GM06990 (cell line): Measurements from ENCODE around the gene NANP.
"Not testable (repeated sequence)": the region's sequence is repeated elsewhere in the genome, so short reads cannot be mapped to it uniquely, and the experiment has no call there.

Experiments
- DNase-seq: peaks from one replicate; pipeline ENCODE4 v3.0.0-alpha.2; 2011; ENCODE audit not compliant: insufficient read length; ENCODE audit errors: extremely low read depth
- H3K27me3 ChIP-seq: replicated peaks from 2 replicates; pipeline ENCODE4 v1.6.0; 2011; ENCODE audit warnings: low read length; ENCODE audit not compliant: control insufficient read depth, insufficient read depth
- H3K36me3 ChIP-seq: 2 replicates; pipeline ENCODE4 v1.5.1; 2011; ENCODE audit warnings: low read length; ENCODE audit not compliant: control insufficient read depth, insufficient read depth
- H3K4me3 ChIP-seq: replicated peaks from 2 replicates; pipeline ENCODE4 v1.5.1; 2011; ENCODE audit warnings: low read depth, mild to moderate bottlenecking, control low read depth, low read length
- TF ChIP-seq, protein P1 (sequence below): IDR thresholded peaks from 2 replicates; pipeline ENCODE4 v1.5.1; 2011; ENCODE audit warnings: low read length, control low read depth, mild to moderate bottlenecking, inconsistent platforms; ENCODE audit not compliant: insufficient read depth, poor library complexity, severe bottlenecking

Gene NANP

DNA sequence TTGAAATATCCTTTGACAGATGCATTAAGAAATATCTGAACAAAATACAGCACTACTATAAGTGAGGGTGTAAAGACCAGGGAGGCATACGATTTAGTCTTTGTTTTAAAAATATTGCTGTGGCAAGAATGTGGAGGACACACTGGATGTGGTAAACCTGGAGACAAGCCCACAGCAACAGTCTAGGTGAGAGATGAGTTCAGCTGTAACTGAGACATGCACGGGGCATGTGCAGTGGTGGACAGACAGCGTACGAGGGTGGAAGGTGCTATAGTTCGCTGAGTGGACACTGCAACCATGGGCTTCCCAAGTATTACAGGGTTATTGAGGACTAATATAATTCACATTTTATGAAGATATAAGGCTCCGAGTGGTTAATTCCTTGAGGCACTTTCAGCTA is 1.8 kb downstream of the NANP start:
- Histone ChIP-seq H3K36me3 (no peaks in the 10 kb centered on the region), H3K27me3 (no peaks in the 10 kb centered on the region), H3K4me3 (no peak overlapping the region)
- no peak for DNase-seq
- TF ChIP-seq, protein P1, sequence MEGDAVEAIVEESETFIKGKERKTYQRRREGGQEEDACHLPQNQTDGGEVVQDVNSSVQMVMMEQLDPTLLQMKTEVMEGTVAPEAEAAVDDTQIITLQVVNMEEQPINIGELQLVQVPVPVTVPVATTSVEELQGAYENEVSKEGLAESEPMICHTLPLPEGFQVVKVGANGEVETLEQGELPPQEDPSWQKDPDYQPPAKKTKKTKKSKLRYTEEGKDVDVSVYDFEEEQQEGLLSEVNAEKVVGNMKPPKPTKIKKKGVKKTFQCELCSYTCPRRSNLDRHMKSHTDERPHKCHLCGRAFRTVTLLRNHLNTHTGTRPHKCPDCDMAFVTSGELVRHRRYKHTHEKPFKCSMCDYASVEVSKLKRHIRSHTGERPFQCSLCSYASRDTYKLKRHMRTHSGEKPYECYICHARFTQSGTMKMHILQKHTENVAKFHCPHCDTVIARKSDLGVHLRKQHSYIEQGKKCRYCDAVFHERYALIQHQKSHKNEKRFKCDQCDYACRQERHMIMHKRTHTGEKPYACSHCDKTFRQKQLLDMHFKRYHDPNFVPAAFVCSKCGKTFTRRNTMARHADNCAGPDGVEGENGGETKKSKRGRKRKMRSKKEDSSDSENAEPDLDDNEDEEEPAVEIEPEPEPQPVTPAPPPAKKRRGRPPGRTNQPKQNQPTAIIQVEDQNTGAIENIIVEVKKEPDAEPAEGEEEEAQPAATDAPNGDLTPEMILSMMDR = no peak

- no peaks in the 10 kb centered on the region for H3K36me3 ChIP-seq
- TF ChIP-seq, protein P1 = no peak
- no peak overlapping the region for H3K4me3 ChIP-seq
Observed at GRCh38 chr20:25619514-25619913, 4.3 kb downstream of the NANP start.

DNA sequence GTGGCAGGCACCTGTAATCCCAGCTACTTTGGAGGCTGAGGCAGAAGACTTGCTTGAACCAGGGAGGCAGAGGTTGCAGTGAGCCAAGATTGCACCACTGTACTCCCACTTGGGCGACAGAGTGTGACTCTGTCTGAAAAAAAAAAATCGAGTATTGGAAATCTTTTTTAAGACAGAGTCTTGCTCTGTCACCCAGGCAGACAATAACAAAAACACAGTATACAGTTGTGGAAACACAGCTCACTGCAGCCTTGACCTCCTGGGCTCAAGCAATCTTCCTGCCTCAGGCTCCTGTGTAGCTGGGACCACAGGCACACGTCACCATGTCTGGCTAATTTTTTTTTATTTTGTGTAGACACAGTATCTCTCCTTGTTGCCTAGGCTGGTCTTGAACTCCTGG is 15.0 kb downstream of the NANP start:
- TF ChIP-seq, protein P1 = no peak
- H3K27me3 ChIP-seq = no peaks in the 10 kb centered on the region
- H3K36me3 ChIP-seq = no peaks in the 10 kb centered on the region
- DNase-seq = no peak
- H3K4me3 ChIP-seq = no peak overlapping the region

More at GRCh38 chr20:25619514-25619913, 4.3 kb downstream of the NANP start:
- DNase-seq = no peak
- no peaks in the 10 kb centered on the region for H3K27me3 ChIP-seq

GRCh38 chr20:25606094-25606695 is 17.6 kb downstream of the NANP start:
- H3K36me3 ChIP-seq = no peaks in the 10 kb centered on the region
- H3K4me3 ChIP-seq = no peak overlapping the region
- TF ChIP-seq, protein P1 = no peak
- H3K27me3 ChIP-seq = no peaks in the 10 kb centered on the region
- no peak for DNase-seq

DNA sequence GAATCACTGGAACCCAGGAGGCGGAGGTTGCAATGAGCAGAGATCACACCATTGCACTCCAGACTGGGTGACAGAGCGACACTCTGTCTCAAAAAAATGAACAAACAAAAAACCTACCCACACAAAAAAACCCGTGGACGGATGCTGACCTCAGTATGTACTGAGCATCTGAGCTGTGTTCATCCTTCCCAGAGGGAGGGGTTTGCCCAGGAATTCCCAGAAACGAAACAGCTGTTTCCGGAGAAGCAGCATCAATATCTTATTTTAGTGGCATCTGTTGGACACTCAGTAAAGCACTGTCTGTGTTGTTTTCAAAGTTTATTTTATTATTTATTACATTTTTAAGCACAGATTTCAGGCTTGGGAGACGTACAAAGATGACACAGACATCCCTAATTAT is 18.7 kb downstream of the NANP start:
- Histone ChIP-seq H3K36me3 (no peaks in the 10 kb centered on the region), H3K27me3 (no peaks in the 10 kb centered on the region), H3K4me3 (no peak overlapping the region)
- TF ChIP-seq, protein P1 = no peak
- no peak for DNase-seq

DNA sequence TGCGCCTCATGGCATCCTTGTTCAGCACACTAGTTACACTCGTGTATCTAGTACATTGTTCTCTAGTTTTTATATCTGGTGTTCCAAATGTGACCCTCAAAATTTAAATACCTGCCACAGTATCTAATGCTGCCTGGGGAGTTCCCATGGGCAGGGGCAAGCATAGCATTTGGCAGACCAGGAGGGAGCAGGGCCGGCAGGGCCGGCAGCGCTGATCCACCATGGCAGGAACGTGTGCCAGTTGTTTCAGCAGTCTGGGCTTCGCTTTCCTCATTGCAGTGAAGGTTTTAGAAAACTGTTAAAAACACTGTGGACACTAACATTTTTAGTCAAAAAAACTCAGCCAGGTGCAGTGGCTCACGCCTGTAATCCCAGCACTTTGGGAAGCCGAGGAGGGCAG is 19.2 kb downstream of the NANP start:
- no peaks in the 10 kb centered on the region for H3K36me3 ChIP-seq
- H3K27me3 ChIP-seq = no peaks in the 10 kb centered on the region
- no peak for DNase-seq
- TF ChIP-seq, protein P1 = no peak
- no peak overlapping the region for H3K4me3 ChIP-seq

DNA sequence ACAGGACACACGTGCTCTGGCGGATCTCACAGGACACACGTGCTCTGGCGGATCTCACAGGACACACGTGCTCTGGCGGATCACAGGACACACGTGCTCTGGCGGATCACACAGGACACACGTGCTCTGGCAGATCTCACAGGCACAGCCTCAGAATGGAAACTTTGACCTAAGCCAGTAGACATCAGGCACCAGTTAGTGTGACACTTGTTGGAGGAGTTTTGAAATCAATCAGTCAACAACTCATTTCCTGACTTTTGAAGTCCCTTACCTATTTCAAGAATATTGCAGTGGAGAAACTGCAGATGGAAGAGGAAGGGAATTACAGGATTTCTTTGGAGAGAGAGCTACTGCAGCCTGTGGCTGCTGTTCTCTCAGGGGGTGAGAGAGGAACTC is 20.9 kb downstream of the NANP start:
- H3K4me3 ChIP-seq, H3K36me3 ChIP-seq, H3K27me3 ChIP-seq, DNase-seq: not testable (repeated sequence)

GRCh38 chr20:25602191-25602913 is 21.5 kb downstream of the NANP start:
- not testable (repeated sequence) for H3K27me3 ChIP-seq, H3K4me3 ChIP-seq, H3K36me3 ChIP-seq, DNase-seq
